Measurements from ENCODE around the gene KCTD12.
A peak's percentile ranks its signal among the peaks of the same experiment; 100 is the strongest.

Gene KCTD12

DNA sequence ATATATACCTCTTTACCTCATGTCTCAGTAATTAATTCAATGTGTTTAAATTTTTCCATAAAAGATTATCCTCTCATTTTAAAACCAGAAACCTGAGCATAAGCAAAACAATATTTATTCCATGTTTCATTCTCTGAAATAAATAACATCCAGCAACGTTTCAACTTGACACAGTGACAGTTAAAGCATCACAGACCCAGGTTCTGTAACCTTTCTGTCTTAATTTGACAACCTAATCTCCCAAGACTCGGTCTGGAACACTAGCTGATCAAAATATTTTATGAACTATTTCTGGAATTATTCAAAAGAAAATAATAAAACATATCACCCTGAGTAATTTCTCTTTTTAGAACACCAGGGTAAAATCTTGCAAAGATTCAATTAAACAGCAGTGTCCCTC is 40.3 kb downstream of the KCTD12 start:
- no peak for TF ChIP-seq CTCF (conservative IDR thresholded peaks at IDR 0.05)

DNA sequence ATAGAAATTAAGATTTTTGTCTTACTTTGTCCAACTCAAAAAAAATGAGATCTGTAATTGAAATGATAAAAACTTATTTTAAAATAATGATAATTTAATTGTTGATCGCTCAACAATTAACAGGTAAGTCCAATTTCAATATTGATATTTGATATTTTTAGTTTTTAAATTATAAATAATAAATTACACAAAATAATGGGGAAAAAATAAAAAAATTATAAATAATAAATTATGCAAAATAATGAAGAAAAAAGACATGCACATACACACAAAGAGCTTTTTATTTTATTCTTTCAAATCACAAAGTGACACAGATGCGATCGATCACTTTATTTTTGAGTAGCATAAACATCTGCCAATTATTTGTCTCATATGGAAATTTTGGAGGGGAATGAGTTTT is 40.8 kb downstream of the KCTD12 start:
- H3K27ac ChIP-seq = no peak overlapping the region
- TF ChIP-seq CTCF (conservative IDR thresholded peaks at IDR 0.05) = no peak

More for the DNA sequence above, 40.3 kb downstream of the KCTD12 start:
- no peak overlapping the region for H3K27ac ChIP-seq

- no peak for TF ChIP-seq CTCF (conservative IDR thresholded peaks at IDR 0.05)
Observed at GRCh38 chr13:76837801-76838200, 48.4 kb downstream of the KCTD12 start.

GRCh38 chr13:76836311-76836710 is 49.9 kb downstream of the KCTD12 start:
- TF ChIP-seq CTCF (conservative IDR thresholded peaks at IDR 0.05) = no peak
- no peak overlapping the region for H3K27ac ChIP-seq

More at GRCh38 chr13:76837801-76838200, 48.4 kb downstream of the KCTD12 start:
- H3K27ac ChIP-seq = no peak overlapping the region; the same call in 1 of the 2 replicates

- peak overlapping the region; percentile 62 for H3K27ac ChIP-seq
- no peak for TF ChIP-seq CTCF (conservative IDR thresholded peaks at IDR 0.05)
Observed at GRCh38 chr13:76833441-76833954, 52.7 kb downstream of the KCTD12 start.

DNA sequence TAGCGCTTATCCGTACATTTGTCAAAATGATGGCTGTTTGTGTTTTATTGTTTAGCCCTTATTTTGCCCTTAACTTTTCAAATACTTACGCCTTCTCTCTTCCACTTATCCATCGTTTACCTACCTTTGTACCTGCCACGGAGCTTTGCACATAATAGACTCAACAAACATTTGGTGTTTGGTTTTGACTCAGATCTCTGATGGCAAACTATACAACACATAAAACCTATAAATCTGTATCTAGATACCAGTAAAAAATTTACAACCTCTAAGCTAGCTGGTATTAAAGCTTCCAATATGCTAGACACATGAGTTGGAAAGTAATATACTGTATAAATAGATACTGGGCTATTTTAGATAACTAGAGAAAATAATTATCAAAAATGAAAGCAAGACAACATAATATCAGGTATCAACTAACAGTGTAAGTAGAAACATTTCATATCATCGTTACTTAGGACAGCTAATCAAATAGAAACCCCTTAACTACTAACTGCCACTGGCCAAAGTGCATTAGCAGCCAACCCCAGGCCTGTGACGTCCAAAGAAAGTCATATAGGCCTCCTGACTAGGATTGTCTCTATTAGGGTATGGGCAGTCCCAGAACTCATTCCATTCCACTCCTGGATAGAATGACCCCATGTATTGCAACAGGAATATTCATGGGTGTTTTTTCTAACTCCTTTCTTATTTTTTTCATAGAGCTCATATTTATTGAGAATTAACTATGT is 53.8 kb downstream of the KCTD12 start:
- no peak for TF ChIP-seq CTCF (conservative IDR thresholded peaks at IDR 0.05)
- H3K27ac ChIP-seq = peak overlapping the region; percentile 62

DNA sequence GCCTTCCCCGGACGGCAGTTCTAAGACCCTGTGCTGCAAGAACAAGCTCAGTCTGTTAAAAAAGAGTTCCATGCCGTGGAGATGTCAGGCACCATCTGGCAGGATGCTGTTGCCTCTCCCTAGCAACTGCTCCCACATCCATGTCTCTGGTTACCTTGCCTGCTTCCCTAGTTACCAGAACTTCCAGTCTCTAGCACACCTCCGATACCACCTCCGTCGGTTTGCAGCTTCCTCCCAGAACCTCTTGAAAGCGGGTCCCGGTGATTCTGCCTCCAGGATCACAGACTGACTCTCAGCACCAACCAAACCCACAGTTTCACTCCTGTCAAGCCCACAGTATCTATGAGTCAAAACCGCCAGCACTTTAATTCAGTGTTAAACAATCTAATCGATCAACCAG is 55.4 kb downstream of the KCTD12 start:
- H3K27ac ChIP-seq = no peak overlapping the region
- no peak for TF ChIP-seq CTCF (conservative IDR thresholded peaks at IDR 0.05)
